Left forelimb (tissue), 1 donor: Measurements from ENCODE around the gene RNASEH2C.
"Not testable (repeated sequence)": the region's sequence is repeated elsewhere in the genome, so short reads cannot be mapped to it uniquely, and the experiment has no call there.

Experiments used
- DNase-seq: peaks from one replicate; pipeline ENCODE4 v3.0.0-alpha.2; 2018; ENCODE audit warnings: low spot score

Gene RNASEH2C

DNA sequence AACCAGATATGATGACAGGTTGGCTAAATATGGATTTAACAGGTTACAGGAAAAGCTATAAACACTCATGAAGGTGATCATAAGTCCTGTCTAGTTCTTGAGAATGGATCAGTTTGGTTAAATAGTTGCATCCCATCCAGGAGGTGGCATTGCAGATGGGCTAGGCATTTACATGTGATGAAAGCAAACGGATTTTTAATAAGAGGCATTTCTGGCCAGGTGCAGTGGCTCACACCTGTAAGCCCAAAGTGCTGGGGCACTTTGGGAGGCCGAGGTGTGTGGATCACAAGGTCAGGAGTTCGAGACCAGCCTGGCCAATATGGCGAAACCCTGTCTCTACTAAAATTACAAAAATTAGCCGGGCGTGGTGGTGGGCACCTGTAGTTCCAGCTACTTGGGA, 37.1 kb downstream of the RNASEH2C start:
- DNase-seq, result not testable (repeated sequence)

DNA sequence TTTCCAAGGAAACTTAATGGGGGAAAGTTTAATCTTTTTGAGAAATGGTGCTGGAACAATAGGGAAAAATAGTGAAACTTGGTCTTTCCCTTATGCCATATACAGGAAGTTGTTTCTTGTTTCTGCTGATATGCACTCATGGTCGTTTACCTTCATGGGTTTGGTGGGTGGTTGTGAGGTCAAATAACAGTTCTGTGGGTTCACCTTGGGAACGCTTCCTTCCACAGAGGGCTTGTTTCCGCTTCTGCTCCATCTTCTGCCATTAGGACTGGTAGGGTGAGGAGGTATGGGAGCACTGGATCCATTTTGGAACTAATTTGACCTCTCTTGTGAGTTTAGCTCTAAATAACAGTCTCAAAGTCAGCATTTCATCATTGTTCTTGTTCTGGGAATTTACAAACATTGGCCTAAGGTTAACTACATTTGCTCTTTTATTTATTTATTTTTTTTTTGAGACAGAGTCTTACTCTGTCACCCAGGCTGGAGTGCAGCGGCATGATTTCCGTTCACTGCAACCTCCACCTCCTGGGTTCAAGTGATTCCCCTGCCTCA, 40.3 kb downstream of the RNASEH2C start:
- no peak for DNase-seq

DNA sequence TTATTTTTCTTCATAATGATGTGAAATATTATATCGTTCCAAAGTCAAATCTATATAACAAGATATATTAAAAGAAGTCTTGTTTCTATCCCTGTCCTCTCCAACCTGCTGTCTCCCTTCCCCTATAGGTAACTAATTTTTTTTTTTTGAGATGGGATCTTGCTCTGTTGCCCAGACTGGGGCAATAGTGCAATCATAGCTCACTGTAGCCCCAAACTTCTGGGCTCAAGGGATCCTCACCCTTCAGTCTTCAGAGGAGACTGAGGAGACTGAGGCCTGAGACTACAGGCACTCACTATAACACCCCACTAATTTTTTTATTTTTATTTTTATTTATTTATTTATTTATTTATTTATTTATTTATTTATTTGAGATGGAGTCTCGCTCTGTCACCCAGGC, 47.6 kb downstream of the RNASEH2C start:
- no peak for DNase-seq

DNA sequence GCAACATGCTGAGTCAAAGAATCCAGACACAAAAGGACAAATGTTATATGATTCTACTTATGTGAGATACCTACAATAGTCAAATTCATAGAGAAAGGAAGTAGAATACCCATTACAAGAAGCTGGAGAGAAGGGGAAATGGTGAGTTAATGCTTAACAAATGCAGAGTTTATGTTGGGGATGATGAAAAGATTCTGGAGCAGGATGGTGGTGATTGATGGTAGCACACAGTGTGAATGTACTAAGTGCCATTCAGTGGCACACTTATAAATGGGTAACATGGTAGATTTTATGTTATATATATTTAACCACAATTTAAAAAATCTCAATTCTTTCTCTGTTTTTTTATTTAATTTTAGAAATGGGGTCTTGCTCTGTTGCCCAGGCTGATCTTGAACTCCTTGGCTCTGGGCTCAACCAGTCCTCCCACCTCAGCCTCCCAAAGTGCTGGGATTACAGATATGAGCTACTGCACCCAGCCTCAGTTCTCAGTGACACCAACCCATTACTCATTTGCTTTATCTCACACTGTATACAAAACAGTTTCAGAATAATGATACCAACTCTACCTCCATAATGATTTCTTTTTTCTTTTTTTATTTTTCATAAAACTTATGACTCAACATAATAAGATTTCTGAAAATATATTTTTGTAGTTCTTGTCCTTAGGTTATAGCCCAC, 48.3 kb downstream of the RNASEH2C start:
- DNase-seq, result no peak
